Activated CD8-positive, alpha-beta memory T cell treated with anti-CD3 and anti-CD28 coated beads for 36 hours (primary cell): ENCODE data around the gene TTLL4. TPM values are rescaled to one million over a fixed set of nuclear protein-coding genes. Genes with fewer than 3 reads are reported as not detected.

Experiments
- CTCF ChIA-PET: fragments of 350-600 bp; sonication (Branson Sonifier 250); formaldehyde crosslinking; loops from one replicate; lab custom pipeline; 2021; ENCODE audit warnings: antibody characterized with exemption; lab: Charles Lee
- POLR2A ChIA-PET: fragments of 350-600 bp; sonication (Branson Sonifier 250); formaldehyde crosslinking; loops from one replicate; lab custom pipeline; 2021; ENCODE audit warnings: antibody characterized with exemption; lab: Charles Lee
- total RNA-seq, 2 experiments: library from RNA; stranded (reverse); gene quantifications; one replicate each; pipeline ENCODE4 v1.2.3, GENCODE V29; 2021

Gene TTLL4
- total RNA-seq: 10 to 100 TPM; 43.3 to 45.3 TPM

DNA sequence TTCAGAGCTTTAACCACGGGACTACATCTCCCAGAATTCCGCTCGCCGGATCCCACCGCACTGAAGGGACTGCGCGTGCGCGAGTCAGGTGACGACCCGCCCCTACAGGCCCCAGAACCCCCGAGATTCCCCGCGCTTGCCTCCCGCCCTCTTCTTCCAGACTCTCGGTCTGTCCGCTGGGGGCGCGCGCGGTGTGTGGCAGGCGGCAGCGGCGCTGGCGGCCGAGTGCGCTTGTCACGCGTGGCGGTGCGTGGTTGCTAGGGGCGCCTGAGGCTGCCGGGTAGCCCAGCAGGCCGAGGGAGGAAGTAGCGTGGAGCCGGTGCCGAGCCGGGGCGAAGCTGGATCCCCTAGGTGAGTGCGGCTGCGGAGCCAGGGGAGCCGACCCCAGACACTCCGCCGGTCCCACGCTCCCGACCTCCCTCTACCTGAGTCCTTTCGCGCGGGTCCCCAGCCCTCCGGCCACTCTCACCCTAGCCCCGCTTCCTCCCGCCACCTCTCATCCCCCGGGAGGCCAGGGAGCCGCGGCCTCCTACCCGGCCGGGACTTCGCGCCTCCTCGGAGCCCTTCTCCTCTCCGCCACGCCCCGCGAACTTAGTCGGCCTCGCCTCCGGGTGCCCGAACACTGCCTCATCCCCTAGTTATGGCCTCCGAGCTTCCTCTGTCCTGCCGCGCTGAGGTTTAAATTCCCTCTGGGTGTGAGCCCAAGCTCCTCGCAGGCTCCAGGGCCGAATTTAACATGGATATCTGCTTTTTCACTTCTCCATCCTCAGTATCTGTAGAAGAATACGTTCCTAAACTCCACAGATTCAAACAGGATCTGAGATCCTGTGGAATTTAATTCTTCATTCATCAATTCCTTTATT lies at the start of gene TTLL4:
Gene TTLL4, plus strand, starts transcription at position 149 of the 863 bp plus-strand sequence. CDS start 26,842 bp downstream, outside the sequence.
- ChIA-PET CTCF (interaction anchor here (0.6 to 1.8 kb wide), 11 partner anchors 11 to 353 kb away, joined by 3 to 11 read pairs (median 4); partner anchors contain the start of genes BCS1L and ZNF142), POLR2A (interaction anchor here (0.5 to 1.2 kb wide), 9 partner anchors 11 to 425 kb away, joined by 3 to 7 read pairs (median 3); partner anchors contain the start of genes BCS1L, RNF25, STK36 and ZNF142)

DNA sequence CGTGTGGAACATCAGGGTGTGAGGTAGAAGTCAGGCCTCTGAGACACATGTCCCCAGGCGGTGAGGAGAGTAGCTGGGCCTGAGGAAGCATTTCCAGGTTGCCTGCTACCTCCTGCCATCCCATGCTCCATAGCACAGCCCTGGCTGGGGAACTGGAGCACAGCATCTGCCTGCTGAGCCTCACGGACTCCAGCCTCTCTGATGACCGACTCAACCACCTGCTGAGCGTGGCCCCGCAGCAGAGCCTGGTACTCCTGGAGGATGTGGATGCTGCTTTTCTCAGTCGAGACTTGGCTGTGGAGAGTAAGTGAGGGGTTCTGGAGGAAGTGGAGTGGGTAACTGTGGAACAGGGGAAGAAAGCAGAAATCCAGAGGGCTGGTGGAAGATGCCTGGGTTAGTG lies 48.3 kb upstream of the TTLL4 start:
- POLR2A ChIA-PET: no interaction called here
- CTCF ChIA-PET: interaction anchor here (1.4 kb wide), 1 partner anchor 16 kb away, joined by 3 read pairs; no protein-coding TSS in a partner anchor

DNA sequence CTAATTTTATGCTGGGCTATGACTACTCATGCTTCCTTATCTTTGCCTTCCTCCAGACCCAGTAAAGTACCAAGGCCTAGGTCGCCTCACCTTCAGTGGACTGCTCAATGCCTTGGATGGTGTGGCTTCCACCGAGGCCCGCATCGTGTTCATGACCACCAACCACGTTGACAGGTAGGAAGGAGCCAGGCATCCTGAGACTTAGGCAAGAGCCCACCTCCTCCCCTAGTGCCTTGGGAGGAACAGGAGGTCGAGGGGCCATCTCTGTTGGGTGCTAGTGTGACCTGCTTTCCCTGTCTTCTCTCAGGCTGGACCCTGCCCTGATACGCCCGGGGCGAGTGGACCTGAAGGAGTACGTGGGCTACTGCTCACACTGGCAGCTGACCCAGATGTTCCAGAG lies 47.8 kb upstream of the TTLL4 start:
- ChIA-PET POLR2A (no interaction called here), CTCF (interaction anchor here (1.3 to 1.4 kb wide), 2 partner anchors 15 to 16 kb away, joined by 3 read pairs; no protein-coding TSS in a partner anchor)

- POLR2A ChIA-PET: no interaction called here
- CTCF ChIA-PET: interaction anchor here (1.3 kb wide), 1 partner anchor 16 kb away, joined by 3 read pairs; no protein-coding TSS in a partner anchor
Observed at GRCh38 chr2:218663901-218664300, 46.7 kb upstream of the TTLL4 start.

- POLR2A ChIA-PET: no interaction called here
- CTCF ChIA-PET: interaction anchor here (1.0 kb wide), 1 partner anchor 32 kb away, joined by 3 read pairs; no protein-coding TSS in a partner anchor
Observed at GRCh38 chr2:218664653-218665052, 46.0 kb upstream of the TTLL4 start.

GRCh38 chr2:218671097-218671653 lies 39.5 kb upstream of the TTLL4 start:
- ChIA-PET POLR2A (interaction anchor here (0.6 to 3.7 kb wide), 3 partner anchors 11 to 512 kb away, joined by 4 to 31 read pairs (median 5); partner anchors contain the start of genes BCS1L, TTLL4 and ZNF142), CTCF (interaction anchor here (1.3 to 4.0 kb wide), 3 partner anchors 12 to 177 kb away, joined by 4 to 31 read pairs (median 4); partner anchors contain the start of genes BCS1L and ZNF142)

GRCh38 chr2:218671654-218672566 lies 38.7 kb upstream of the TTLL4 start, which contains the start of the genes RNF25 and STK36:
Gene RNF25 (minus strand): TSS chr2:218672002. CDS start chr2:218671970, 32 bp downstream.
Gene STK36 (plus strand): TSS chr2:218672086. CDS start chr2:218672830, 744 bp downstream.
- CTCF ChIA-PET: interaction anchor here (1.3 to 4.0 kb wide), 4 partner anchors 13 to 177 kb away, joined by 4 to 31 read pairs (median 4); partner anchors contain the start of genes BCS1L and ZNF142
- POLR2A ChIA-PET: interaction anchor here (0.5 to 3.7 kb wide), 4 partner anchors 12 to 607 kb away, joined by 4 to 31 read pairs (median 6); partner anchors contain the start of genes BCS1L, TTLL4 and ZNF142

- ChIA-PET POLR2A (no interaction called here), CTCF (no interaction called here)
Observed at GRCh38 chr2:218679119-218679518, 31.5 kb upstream of the TTLL4 start.

- ChIA-PET POLR2A (no interaction called here), CTCF (no interaction called here)
Observed at GRCh38 chr2:218680061-218680460, 30.6 kb upstream of the TTLL4 start.

GRCh38 chr2:218687400-218688060 lies 23.1 kb upstream of the TTLL4 start:
- POLR2A ChIA-PET: interaction anchor here (0.7 to 1.1 kb wide), 2 partner anchors 23 to 323 kb away, joined by 3 to 5 read pairs; partner anchors contain the start of gene TTLL4
- CTCF ChIA-PET: interaction anchor here (1.3 kb wide), 1 partner anchor 160 kb away, joined by 4 read pairs; no protein-coding TSS in a partner anchor

GRCh38 chr2:218691234-218691633 lies 19.4 kb upstream of the TTLL4 start:
- POLR2A ChIA-PET: no interaction called here
- CTCF ChIA-PET: no interaction called here

GRCh38 chr2:218694405-218695145 lies 16.1 kb upstream of the TTLL4 start:
- ChIA-PET POLR2A (no interaction called here), CTCF (interaction anchor here (0.8 kb wide), 1 partner anchor 62 kb away, joined by 3 read pairs; no protein-coding TSS in a partner anchor)

DNA sequence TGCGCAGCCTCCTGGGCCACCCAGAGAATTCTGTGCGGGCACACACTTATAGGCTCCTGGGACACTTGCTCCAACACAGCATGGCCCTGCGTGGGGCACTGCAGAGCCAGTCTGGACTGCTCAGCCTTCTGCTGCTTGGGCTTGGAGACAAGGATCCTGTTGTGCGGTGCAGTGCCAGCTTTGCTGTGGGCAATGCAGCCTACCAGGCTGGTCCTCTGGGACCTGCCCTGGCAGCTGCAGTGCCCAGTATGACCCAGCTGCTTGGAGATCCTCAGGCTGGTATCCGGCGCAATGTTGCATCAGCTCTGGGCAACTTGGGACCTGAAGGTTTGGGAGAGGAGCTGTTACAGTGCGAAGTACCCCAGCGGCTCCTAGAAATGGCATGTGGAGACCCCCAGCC lies 11.8 kb upstream of the TTLL4 start:
- POLR2A ChIA-PET: no interaction called here
- CTCF ChIA-PET: no interaction called here

DNA sequence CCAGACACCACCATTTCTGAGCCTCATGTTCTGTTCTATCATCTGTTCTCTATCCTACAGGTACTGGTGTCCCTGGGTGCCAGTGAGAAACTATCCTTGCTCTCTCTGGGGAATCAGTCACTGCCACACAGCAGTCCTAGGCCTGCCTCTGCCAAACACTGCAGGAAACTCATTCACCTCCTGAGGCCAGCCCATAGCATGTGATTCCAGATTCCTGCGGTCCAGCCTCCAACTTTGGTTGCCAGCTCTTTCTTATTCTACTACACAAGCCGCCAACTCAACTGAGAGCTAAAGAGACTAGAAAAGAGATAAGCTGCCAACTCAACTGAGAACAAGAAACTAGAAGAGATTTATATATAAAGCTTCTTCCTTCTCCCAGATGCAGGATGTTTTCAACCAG lies 8.8 kb upstream of the TTLL4 start:
- ChIA-PET POLR2A (no interaction called here), CTCF (interaction anchor here (0.5 to 1.3 kb wide), 2 partner anchors 16 to 562 kb away, joined by 3 to 4 read pairs; no protein-coding TSS in a partner anchor)

DNA sequence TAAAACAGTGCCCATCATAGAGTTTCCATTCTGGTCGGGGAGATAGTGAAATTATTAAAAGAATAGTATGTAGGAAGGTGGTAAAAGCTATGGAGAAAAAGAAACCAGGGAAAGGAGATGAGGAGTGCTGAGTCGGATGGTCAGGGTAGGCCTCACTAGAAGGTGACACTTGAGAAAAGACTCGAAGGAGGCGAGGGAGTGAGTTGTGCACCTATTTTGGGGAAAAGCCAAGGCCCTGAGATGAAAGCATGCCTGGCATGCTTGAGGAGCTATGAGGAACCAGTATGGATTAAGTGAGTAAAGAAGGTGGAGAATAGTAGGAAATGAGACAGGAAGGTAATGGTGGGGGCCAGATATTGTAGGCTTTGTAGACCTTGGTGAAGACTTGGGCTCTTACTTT lies 7.3 kb upstream of the TTLL4 start:
- POLR2A ChIA-PET: no interaction called here

DNA sequence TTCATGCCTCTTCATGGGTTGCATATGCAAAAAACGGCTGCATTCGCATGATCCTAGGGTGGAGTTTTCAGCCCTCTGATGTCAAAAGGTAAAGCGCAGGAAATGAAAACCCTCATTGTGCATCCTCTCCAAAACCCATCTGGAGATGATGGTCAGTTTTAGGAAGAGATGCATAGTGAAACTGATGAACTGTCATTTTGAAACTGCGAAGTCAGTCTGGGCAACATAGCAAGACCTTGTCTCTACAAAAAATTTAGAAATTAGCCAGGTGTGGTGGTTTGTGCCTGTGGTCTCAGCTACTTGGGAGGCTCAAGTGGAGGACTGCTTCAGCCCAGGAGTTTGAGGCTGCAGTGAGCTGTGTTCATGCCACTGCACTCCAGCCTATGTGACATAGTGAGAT lies 2.5 kb upstream of the TTLL4 start:
- ChIA-PET CTCF (interaction anchor here (1.3 kb wide), 1 partner anchor 140 kb away, joined by 5 read pairs; no protein-coding TSS in a partner anchor), POLR2A (no interaction called here)

More for the DNA sequence above, 7.3 kb upstream of the TTLL4 start:
- CTCF ChIA-PET: interaction anchor here (0.7 kb wide), 1 partner anchor 101 kb away, joined by 3 read pairs; no protein-coding TSS in a partner anchor
